K562 (cell line): ENCODE measurements around the gene BRD3. TPM values are rescaled to one million over a fixed set of nuclear protein-coding genes. Genes with fewer than 3 reads are reported as not detected.

Source experiments
- ATAC-seq: fragments of 200-7000 bp; cut with Tn5 transposase; 3 replicates; pipeline ENCODE4 v1.9.1; 2020; ENCODE audit warnings: moderate library complexity
- BruUV-seq: library from RNA; stranded (reverse); fragments of 400-500 nt; replicated peaks from 2 replicates; lab custom pipeline; 2021; lab: Mats Ljungman, UMichigan
- CTCF ChIA-PET: fragments of 300-600 bp; formaldehyde crosslinking; extraction: SDS; loops from one replicate; lab custom pipeline; 2021; ENCODE audit warnings: low intra/inter-chr PET ratio; lab: Yijun Ruan, JAX
- POLR2A ChIA-PET: fragments of 300-600, 350-650 bp; sonication (Branson Sonifier 250); formaldehyde crosslinking; extraction: SDS; loops from one replicate; lab custom pipeline; 2021; ENCODE audit warnings: antibody characterized with exemption, inconsistent platforms; lab: Yijun Ruan, JAX
- DNase-seq, 4 experiments: peaks; one replicate each; pipeline versions ENCODE4 v3.0.0 to v3.0.0-alpha.2; 2011 to 2018; ENCODE audit warnings: low spot score in 3 of 4, mixed read lengths in 3 of 4; ENCODE audit errors: extremely low read depth in 1 of 4
- FAIRE-seq: peaks from 2 replicates; lab custom pipeline; 2011; peaks lifted over from hg19 to GRCh38; lab: Jason Lieb, UNC
- H2AFZ ChIP-seq: 2 replicates; pipeline ENCODE4 v1.6.0; 2011; ENCODE audit warnings: low read depth, low read length, control low read depth, inconsistent platforms
- H3K27ac ChIP-seq: fragments of 200-600 bp; 3 replicates; pipeline ENCODE4 v1.8.0; 2011; ENCODE audit warnings: low read depth, mild to moderate bottlenecking, control low read depth, inconsistent platforms, low read length, moderate library complexity, mixed read lengths; ENCODE audit errors: extremely low read depth
- H3K27me3 ChIP-seq, 2 experiments: fragments of 300-600 bp in 1 of 2; 2 replicates in 1 of 2; 3 replicates in 1 of 2; pipeline versions ENCODE4 v1.6.0 to v1.8.0; 2011; ENCODE audit warnings: inconsistent platforms in 2 of 2, low read length in 2 of 2, mild to moderate bottlenecking in 1 of 2, mixed read lengths in 1 of 2, moderate library complexity in 1 of 2; ENCODE audit not compliant: control insufficient read depth in 2 of 2, insufficient read depth in 2 of 2
- H3K36me3 ChIP-seq: fragments of 300-600 bp; 3 replicates; pipeline ENCODE4 v1.8.0; 2011; ENCODE audit warnings: mild to moderate bottlenecking, low read length, inconsistent platforms; ENCODE audit not compliant: control insufficient read depth, insufficient read depth
- H3K4me1 ChIP-seq, 2 experiments: fragments of 200-600 bp in 1 of 2; replicated peaks in 1 of 2; 2 replicates in 1 of 2; 3 replicates in 1 of 2; pipeline versions ENCODE4 v1.5.1 to v1.8.0; 2011; ENCODE audit warnings: inconsistent platforms in 2 of 2, low read length in 2 of 2, mild to moderate bottlenecking in 1 of 2, mixed read lengths in 1 of 2, moderate library complexity in 1 of 2; ENCODE audit not compliant: control insufficient read depth in 2 of 2, insufficient read depth in 2 of 2
- H3K4me2 ChIP-seq: 2 replicates; pipeline ENCODE4 v1.6.1; 2011; ENCODE audit warnings: low read length, control low read depth, inconsistent platforms, mixed read lengths; ENCODE audit not compliant: insufficient read depth
- H3K4me3 ChIP-seq: fragments of 200-600 bp; sonication (generic), shearing (Covaris generic); 2 replicates; pipeline ENCODE4 v1.5.1; 2016; ENCODE audit warnings: control low read depth, inconsistent platforms
- H3K79me2 ChIP-seq: fragments of 200-600 bp; 3 replicates; pipeline ENCODE4 v1.8.0; 2011; ENCODE audit warnings: low read length, inconsistent platforms; ENCODE audit not compliant: control insufficient read depth, insufficient read depth
- H3K9ac ChIP-seq, 2 experiments: 2 replicates each; pipeline versions ENCODE4 v1.6.0 to v1.6.1; 2011; ENCODE audit warnings: low read depth in 2 of 2, low read length in 2 of 2, control low read depth in 1 of 2, inconsistent platforms in 1 of 2, mild to moderate bottlenecking in 1 of 2, mixed read lengths in 1 of 2; ENCODE audit not compliant: insufficient read depth in 1 of 2
- H3K9me1 ChIP-seq: one replicate; pipeline ENCODE4 v1.6.0; 2011; ENCODE audit warnings: inconsistent platforms, mild to moderate bottlenecking, low read length, moderate library complexity; ENCODE audit not compliant: control insufficient read depth, insufficient read depth
- H3K9me3 ChIP-seq: replicated peaks from 2 replicates; pipeline ENCODE4 v1.5.1; 2011; ENCODE audit warnings: low read depth, low read length, inconsistent platforms; ENCODE audit not compliant: control insufficient read depth, insufficient read depth
- H4K20me1 ChIP-seq: replicated peaks from 2 replicates; pipeline ENCODE4 v1.6.1; 2011; ENCODE audit warnings: low read length, inconsistent platforms, mixed read lengths; ENCODE audit not compliant: control insufficient read depth, insufficient read depth
- HMGN3 ChIP-seq: IDR thresholded peaks from 2 replicates; pipeline ENCODE4 v1.6.1; 2011; ENCODE audit warnings: borderline replicate concordance, low read depth, mild to moderate bottlenecking, mixed read lengths, low read length; ENCODE audit not compliant: insufficient read length; ENCODE audit errors: extremely low read depth
- XRCC3 ChIP-seq: fragments of 450-650 bp; IDR thresholded peaks from 2 replicates; pipeline ENCODE4 v1.6.1; 2017; ENCODE audit warnings: mild to moderate bottlenecking, moderate library complexity
- XRCC4 ChIP-seq: IDR thresholded peaks from one replicate; pipeline ENCODE4 v1.6.1; 2011; ENCODE audit not compliant: insufficient read depth, insufficient read length; ENCODE audit errors: extremely low read depth
- YY1 ChIP-seq, 3 experiments: IDR thresholded peaks; 2 replicates each; pipeline ENCODE4 v1.6.1; 2011; ENCODE audit warnings: low read length in 2 of 3, mild to moderate bottlenecking in 2 of 3, moderate library complexity in 2 of 3, borderline replicate concordance in 1 of 3, control low read depth in 1 of 3, low read depth in 1 of 3; ENCODE audit not compliant: insufficient read depth in 3 of 3, insufficient replicate concordance in 2 of 3, control insufficient read depth in 1 of 3, insufficient read length in 1 of 3; ENCODE audit errors: extremely low read depth in 1 of 3
- ZNF583 ChIP-seq: fragments of 250-450 bp; sonication (Bioruptor Pico); IDR thresholded peaks from 2 replicates; pipeline ENCODE4 v1.4.0; 2020
- ZNF696 ChIP-seq: fragments of 250-450 bp; sonication (Bioruptor Pico); conservative IDR thresholded peaks from 2 replicates; pipeline ENCODE4 v1.4.0; 2020; ENCODE audit warnings: mild to moderate bottlenecking, moderate library complexity
- WGBS: fragments of 100-300 bp; shearing (Covaris generic); methylation state at CpG from one replicate; pipeline ENCODE4 v1.1.6; 2016; ENCODE audit warnings: low coverage, mixed read lengths; ENCODE audit not compliant: insufficient coverage; ENCODE audit errors: missing lambda C conversion rate; 5-methylcytosine and 5-hydroxymethylcytosine counted together
- in situ Hi-C: fragments of 300-500 bp; cut with MboI; formaldehyde crosslinking; loops from 4 replicates; pipeline ENCODE4 v1.15.0; 2018; ENCODE audit warnings: inconsistent platforms, mixed read lengths
- intact Hi-C: fragments of 100-400 bp; cut with micrococcal nuclease; formaldehyde crosslinking; loops from 2 replicates; pipeline ENCODE4 v1.14.2; 2022
- polyA plus RNA-seq, 8 experiments: library from polyadenylated mRNA; depleted of rRNA in 4 of 8; stranded (reverse) in 5 of 8; unstranded in 3 of 8; fragments of >200 nt; fragmentation: Nextera tagmentation in 2 of 8; fragmentation: Illumina TruSeq in 1 of 8; extraction: Ambion mirVana in 2 of 8; extraction: Trizol in 1 of 8; gene quantifications; 2 replicates each; pipeline versions ENCODE4 v1.2.1 to v1.2.3, GENCODE V29; 2011 to 2014; ENCODE audit warnings: inconsistent platforms in 1 of 8, missing spikeins in 1 of 8
- total RNA-seq, 7 experiments: library from RNA; depleted of rRNA in 6 of 7; stranded (reverse); fragments of >200 nt in 6 of 7; fragmentation: Illumina TruSeq in 2 of 7; extraction: Trizol in 2 of 7; gene quantifications; 2 replicates each; pipeline versions ENCODE4 v1.2.1 to v1.2.3, GENCODE V29; 2011 to 2021; ENCODE audit warnings: low replicate concordance in 1 of 7
- TF ChIP-seq, protein P1 (sequence below): fragments of 450-650 bp; IDR thresholded peaks from 2 replicates; pipeline ENCODE4 v1.6.1; 2016; ENCODE audit warnings: mild to moderate bottlenecking, moderate library complexity
- TF ChIP-seq, protein P2 (sequence below): sonication (generic); formaldehyde crosslinking; IDR thresholded peaks from 2 replicates; pipeline ENCODE4 v1.8.0; 2023; ENCODE audit warnings: mild to moderate bottlenecking, missing genetic modification reagents

Gene BRD3
- total and polyA plus RNA-seq, 9 of the 15 experiments (the other 6 are each of a cell fraction or from before 2014, with no cell fraction given): 0.82 to 37.1 (median 4.2) TPM

DNA sequence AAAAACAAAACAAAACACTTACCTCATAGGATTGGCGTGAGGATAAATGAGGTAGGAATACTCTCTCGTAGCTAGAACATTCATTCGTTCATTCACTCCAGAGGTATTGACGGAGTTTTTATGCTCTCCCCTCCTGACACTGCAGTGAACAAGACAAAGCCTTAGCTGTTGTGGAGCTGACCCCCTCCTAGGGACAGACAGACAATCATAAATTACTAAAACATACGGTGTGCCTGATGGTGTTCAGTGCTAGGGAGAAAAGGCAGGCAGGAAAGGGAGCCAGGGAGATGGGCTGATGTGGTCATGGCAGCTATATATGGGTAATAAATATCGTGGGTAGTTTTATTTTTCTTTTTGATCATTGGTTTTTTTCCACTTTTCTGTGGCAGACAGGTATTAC is 5.7 kb upstream of the BRD3 start:
- Histone ChIP-seq H3K4me1 (peaks cover 3 to 6% of the 10 kb centered on the region in 2 experiments; a peak in 4 of 5 replicates), H3K9ac (no peak overlapping the region), H3K79me2 (no peaks in the 10 kb centered on the region), H3K9me3 (peaks cover 2% of the 10 kb centered on the region; the same call in 1 of the 2 replicates), H3K9me1 (no peaks in the 10 kb centered on the region), H2AFZ (no peak overlapping the region), H3K4me2 (no peak overlapping the region), H3K27me3 (peaks cover 38 to 55% of the 10 kb centered on the region in 2 experiments), H4K20me1 (0 out of 2 replicates have a peak, but pooled peaks cover 3% of the 10 kb centered on the region), H3K36me3 (no peaks in the 10 kb centered on the region), H3K27ac (no peak overlapping the region), H3K4me3 (no peak overlapping the region)
- FAIRE-seq: no peak
- CTCF ChIA-PET: no interaction called here
- WGBS: 1% methylated on average over 6 of the region's 6 CpGs
- in situ Hi-C loops: no loop called here
- intact Hi-C loops: no loop called here
- POLR2A ChIA-PET: interaction anchor here (0.6 kb wide), 1 partner anchor 252 kb away, joined by 4 read pairs; no protein-coding TSS in a partner anchor
- ATAC-seq: no peak
- DNase-seq: peak in 1 of 4 experiments; percentile 3
- BruUV-seq: no TSS peak
- TF ChIP-seq ZNF583 (CRISPR knock-in tag): no peak
- TF ChIP-seq, protein P1, sequence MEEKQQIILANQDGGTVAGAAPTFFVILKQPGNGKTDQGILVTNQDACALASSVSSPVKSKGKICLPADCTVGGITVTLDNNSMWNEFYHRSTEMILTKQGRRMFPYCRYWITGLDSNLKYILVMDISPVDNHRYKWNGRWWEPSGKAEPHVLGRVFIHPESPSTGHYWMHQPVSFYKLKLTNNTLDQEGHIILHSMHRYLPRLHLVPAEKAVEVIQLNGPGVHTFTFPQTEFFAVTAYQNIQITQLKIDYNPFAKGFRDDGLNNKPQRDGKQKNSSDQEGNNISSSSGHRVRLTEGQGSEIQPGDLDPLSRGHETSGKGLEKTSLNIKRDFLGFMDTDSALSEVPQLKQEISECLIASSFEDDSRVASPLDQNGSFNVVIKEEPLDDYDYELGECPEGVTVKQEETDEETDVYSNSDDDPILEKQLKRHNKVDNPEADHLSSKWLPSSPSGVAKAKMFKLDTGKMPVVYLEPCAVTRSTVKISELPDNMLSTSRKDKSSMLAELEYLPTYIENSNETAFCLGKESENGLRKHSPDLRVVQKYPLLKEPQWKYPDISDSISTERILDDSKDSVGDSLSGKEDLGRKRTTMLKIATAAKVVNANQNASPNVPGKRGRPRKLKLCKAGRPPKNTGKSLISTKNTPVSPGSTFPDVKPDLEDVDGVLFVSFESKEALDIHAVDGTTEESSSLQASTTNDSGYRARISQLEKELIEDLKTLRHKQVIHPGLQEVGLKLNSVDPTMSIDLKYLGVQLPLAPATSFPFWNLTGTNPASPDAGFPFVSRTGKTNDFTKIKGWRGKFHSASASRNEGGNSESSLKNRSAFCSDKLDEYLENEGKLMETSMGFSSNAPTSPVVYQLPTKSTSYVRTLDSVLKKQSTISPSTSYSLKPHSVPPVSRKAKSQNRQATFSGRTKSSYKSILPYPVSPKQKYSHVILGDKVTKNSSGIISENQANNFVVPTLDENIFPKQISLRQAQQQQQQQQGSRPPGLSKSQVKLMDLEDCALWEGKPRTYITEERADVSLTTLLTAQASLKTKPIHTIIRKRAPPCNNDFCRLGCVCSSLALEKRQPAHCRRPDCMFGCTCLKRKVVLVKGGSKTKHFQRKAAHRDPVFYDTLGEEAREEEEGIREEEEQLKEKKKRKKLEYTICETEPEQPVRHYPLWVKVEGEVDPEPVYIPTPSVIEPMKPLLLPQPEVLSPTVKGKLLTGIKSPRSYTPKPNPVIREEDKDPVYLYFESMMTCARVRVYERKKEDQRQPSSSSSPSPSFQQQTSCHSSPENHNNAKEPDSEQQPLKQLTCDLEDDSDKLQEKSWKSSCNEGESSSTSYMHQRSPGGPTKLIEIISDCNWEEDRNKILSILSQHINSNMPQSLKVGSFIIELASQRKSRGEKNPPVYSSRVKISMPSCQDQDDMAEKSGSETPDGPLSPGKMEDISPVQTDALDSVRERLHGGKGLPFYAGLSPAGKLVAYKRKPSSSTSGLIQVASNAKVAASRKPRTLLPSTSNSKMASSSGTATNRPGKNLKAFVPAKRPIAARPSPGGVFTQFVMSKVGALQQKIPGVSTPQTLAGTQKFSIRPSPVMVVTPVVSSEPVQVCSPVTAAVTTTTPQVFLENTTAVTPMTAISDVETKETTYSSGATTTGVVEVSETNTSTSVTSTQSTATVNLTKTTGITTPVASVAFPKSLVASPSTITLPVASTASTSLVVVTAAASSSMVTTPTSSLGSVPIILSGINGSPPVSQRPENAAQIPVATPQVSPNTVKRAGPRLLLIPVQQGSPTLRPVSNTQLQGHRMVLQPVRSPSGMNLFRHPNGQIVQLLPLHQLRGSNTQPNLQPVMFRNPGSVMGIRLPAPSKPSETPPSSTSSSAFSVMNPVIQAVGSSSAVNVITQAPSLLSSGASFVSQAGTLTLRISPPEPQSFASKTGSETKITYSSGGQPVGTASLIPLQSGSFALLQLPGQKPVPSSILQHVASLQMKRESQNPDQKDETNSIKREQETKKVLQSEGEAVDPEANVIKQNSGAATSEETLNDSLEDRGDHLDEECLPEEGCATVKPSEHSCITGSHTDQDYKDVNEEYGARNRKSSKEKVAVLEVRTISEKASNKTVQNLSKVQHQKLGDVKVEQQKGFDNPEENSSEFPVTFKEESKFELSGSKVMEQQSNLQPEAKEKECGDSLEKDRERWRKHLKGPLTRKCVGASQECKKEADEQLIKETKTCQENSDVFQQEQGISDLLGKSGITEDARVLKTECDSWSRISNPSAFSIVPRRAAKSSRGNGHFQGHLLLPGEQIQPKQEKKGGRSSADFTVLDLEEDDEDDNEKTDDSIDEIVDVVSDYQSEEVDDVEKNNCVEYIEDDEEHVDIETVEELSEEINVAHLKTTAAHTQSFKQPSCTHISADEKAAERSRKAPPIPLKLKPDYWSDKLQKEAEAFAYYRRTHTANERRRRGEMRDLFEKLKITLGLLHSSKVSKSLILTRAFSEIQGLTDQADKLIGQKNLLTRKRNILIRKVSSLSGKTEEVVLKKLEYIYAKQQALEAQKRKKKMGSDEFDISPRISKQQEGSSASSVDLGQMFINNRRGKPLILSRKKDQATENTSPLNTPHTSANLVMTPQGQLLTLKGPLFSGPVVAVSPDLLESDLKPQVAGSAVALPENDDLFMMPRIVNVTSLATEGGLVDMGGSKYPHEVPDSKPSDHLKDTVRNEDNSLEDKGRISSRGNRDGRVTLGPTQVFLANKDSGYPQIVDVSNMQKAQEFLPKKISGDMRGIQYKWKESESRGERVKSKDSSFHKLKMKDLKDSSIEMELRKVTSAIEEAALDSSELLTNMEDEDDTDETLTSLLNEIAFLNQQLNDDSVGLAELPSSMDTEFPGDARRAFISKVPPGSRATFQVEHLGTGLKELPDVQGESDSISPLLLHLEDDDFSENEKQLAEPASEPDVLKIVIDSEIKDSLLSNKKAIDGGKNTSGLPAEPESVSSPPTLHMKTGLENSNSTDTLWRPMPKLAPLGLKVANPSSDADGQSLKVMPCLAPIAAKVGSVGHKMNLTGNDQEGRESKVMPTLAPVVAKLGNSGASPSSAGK: no peak
- TF ChIP-seq XRCC4: no peak
- no peak for TF ChIP-seq YY1 (IDR thresholded peaks at IDR 0.05; ENCODE audit: borderline replicate concordance in 1 of 3, control insufficient read depth in 1 of 3, extremely low read depth in 1 of 3, insufficient read depth in 3 of 3, insufficient read length in 1 of 3, insufficient replicate concordance in 2 of 3, low read depth in 1 of 3, low read length in 2 of 3)
- no peak for TF ChIP-seq XRCC3
- no peak for TF ChIP-seq ZNF696 (CRISPR knock-in tag)
- TF ChIP-seq, protein P2, sequence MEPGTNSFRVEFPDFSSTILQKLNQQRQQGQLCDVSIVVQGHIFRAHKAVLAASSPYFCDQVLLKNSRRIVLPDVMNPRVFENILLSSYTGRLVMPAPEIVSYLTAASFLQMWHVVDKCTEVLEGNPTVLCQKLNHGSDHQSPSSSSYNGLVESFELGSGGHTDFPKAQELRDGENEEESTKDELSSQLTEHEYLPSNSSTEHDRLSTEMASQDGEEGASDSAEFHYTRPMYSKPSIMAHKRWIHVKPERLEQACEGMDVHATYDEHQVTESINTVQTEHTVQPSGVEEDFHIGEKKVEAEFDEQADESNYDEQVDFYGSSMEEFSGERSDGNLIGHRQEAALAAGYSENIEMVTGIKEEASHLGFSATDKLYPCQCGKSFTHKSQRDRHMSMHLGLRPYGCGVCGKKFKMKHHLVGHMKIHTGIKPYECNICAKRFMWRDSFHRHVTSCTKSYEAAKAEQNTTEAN (CRISPR knock-in tag): no peak
- no peak for TF ChIP-seq HMGN3
